CD4-positive, alpha-beta T cell (primary cell): ENCODE results near the gene EHHADH. TPM values are rescaled to one million over a fixed set of nuclear protein-coding genes. Genes with fewer than 3 reads are reported as not detected.

Experiments
- ATAC-seq: fragments of 200-7000 bp; cut with Tn5 transposase; one replicate; pipeline ENCODE4 v1.10.0; 2022; ENCODE audit warnings: mild to moderate bottlenecking; ENCODE audit not compliant: poor library complexity
- CTCF ChIA-PET: fragments of 350-600 bp; sonication (Branson Sonifier 250); formaldehyde crosslinking; loops from one replicate; lab custom pipeline; 2021; ENCODE audit warnings: antibody characterized with exemption, inconsistent platforms; lab: Charles Lee
- POLR2A ChIA-PET: fragments of 350-600 bp; sonication (Branson Sonifier 250); formaldehyde crosslinking; loops from one replicate; lab custom pipeline; 2021; ENCODE audit warnings: antibody characterized with exemption, inconsistent platforms; lab: Charles Lee
- DNase-seq, 14 experiments: peaks; one replicate each; pipeline ENCODE4 v3.0.0-alpha.2; 2013 to 2020; ENCODE audit warnings: mixed read lengths in 2 of 14
- H3K27ac ChIP-seq, 2 donors: one replicate each; pipeline versions ENCODE4 v1.5.1 to v1.7.0; 2013; ENCODE audit warnings: low read length in 2 of 2, low read depth in 1 of 2, mild to moderate bottlenecking in 1 of 2
- H3K27me3 ChIP-seq, 2 experiments: 1 replicate in 1 of 2; 2 replicates in 1 of 2; pipeline versions ENCODE4 v1.6.1 to v1.7.0; 2013; ENCODE audit warnings: low read length in 2 of 2, control low read depth in 1 of 2, mild to moderate bottlenecking in 1 of 2, moderate library complexity in 1 of 2; ENCODE audit not compliant: insufficient read depth in 2 of 2, control insufficient read depth in 1 of 2
- H3K36me3 ChIP-seq: one replicate; pipeline ENCODE4 v1.6.1; 2013; ENCODE audit warnings: low read length, control low read depth; ENCODE audit not compliant: insufficient read depth
- H3K4me1 ChIP-seq: one replicate; pipeline ENCODE4 v1.6.1; 2013; ENCODE audit warnings: low read length, control low read depth; ENCODE audit not compliant: insufficient read depth
- H3K4me3 ChIP-seq: one replicate; pipeline ENCODE4 v1.5.1; 2013; ENCODE audit warnings: mild to moderate bottlenecking, low read length, moderate library complexity
- H3K9me3 ChIP-seq, 2 experiments: 1 replicate in 1 of 2; 2 replicates in 1 of 2; pipeline versions ENCODE4 v1.6.1 to v1.7.0; 2013; ENCODE audit warnings: low read length in 2 of 2, mild to moderate bottlenecking in 2 of 2, control low read depth in 1 of 2, moderate library complexity in 1 of 2; ENCODE audit not compliant: control insufficient read depth in 1 of 2, insufficient read depth in 1 of 2
- H3K27ac Mint-ChIP-seq: one replicate; pipeline ENCODE4 v1.8.0; 2020; ENCODE audit warnings: mixed read lengths
- H3K27me3 Mint-ChIP-seq: one replicate; pipeline ENCODE4 v1.8.0; 2021; ENCODE audit warnings: mixed read lengths
- H3K36me3 Mint-ChIP-seq: one replicate; pipeline ENCODE4 v1.8.0; 2021; ENCODE audit warnings: low read depth, mixed read lengths
- H3K4me1 Mint-ChIP-seq: one replicate; pipeline ENCODE4 v1.8.0; 2021; ENCODE audit warnings: low read depth, mixed read lengths
- H3K4me3 Mint-ChIP-seq: one replicate; pipeline ENCODE4 v1.8.0; 2020; ENCODE audit warnings: mild to moderate bottlenecking, mixed read lengths
- H3K9me3 Mint-ChIP-seq: one replicate; pipeline ENCODE4 v1.8.0; 2020; ENCODE audit warnings: mixed read lengths
- intact Hi-C, 2 experiments: fragments of 100-400 bp; cut with DNase I in 1 of 2; cut with micrococcal nuclease in 1 of 2; formaldehyde crosslinking; loops; one replicate each; pipeline versions ENCODE4 v1.15.1 to v1.9.0; 2023 to 2025; cut with DNase I, micrococcal nuclease
- total RNA-seq, 174 experiments: library from RNA in 2 of 174; stranded (reverse) in 2 of 174; gene quantifications; one replicate each; pipeline ENCODE4 v1.2.3 and lab custom pipeline; 2021 to 2026
- TF ChIP-seq, protein P1 (sequence below): fragments of 200-600 bp; IDR thresholded peaks from one replicate; pipeline ENCODE4 v1.8.0; 2022; ENCODE audit warnings: antibody characterized with exemption, mild to moderate bottlenecking

The EHHADH gene
- total RNA-seq, 2 experiments from 2014 or later = 0.11 to 0.52 TPM

DNA sequence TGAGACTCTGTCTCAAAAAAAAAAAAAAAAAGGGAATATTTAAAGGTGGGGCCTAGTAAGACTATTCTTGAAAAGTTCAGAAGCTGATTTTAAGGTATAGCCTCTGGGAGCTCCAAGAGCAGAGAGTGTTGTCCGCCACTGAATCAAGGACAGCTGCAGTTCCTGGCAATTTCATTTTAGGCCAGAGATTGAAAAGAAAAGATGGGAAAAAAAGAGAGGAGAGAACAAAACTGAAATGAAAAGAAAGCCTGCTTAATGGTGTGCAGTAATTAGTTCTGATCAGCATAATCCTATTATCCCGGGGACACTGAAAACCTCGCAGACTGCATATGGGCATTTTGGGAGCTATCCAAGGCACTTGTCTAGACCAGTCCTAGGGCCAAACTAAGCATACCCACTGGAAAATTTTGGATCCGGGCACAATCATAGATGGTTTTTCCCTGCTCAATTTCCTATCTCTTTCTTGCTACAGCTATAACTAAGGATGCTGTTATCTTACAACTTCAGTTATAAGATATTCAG lies 43.2 kb downstream of the EHHADH start:
- ChIA-PET CTCF (no interaction called here), POLR2A (no interaction called here)
- H3K27me3 ChIP-seq = no peaks in the 10 kb centered on the region
- intact Hi-C loops = no loop called here
- DNase-seq = no peak
- H3K27me3 Mint-ChIP-seq = no peaks in the 10 kb centered on the region
- H3K36me3 ChIP-seq = no peaks in the 10 kb centered on the region
- TF ChIP-seq, protein P1, sequence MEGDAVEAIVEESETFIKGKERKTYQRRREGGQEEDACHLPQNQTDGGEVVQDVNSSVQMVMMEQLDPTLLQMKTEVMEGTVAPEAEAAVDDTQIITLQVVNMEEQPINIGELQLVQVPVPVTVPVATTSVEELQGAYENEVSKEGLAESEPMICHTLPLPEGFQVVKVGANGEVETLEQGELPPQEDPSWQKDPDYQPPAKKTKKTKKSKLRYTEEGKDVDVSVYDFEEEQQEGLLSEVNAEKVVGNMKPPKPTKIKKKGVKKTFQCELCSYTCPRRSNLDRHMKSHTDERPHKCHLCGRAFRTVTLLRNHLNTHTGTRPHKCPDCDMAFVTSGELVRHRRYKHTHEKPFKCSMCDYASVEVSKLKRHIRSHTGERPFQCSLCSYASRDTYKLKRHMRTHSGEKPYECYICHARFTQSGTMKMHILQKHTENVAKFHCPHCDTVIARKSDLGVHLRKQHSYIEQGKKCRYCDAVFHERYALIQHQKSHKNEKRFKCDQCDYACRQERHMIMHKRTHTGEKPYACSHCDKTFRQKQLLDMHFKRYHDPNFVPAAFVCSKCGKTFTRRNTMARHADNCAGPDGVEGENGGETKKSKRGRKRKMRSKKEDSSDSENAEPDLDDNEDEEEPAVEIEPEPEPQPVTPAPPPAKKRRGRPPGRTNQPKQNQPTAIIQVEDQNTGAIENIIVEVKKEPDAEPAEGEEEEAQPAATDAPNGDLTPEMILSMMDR = no peak
- H3K9me3 ChIP-seq = no peaks in the 10 kb centered on the region
- no peak overlapping the region for H3K4me3 ChIP-seq
- no peaks in the 10 kb centered on the region for H3K9me3 Mint-ChIP-seq
- no peaks in the 10 kb centered on the region for H3K36me3 Mint-ChIP-seq
- no peak overlapping the region for H3K27ac ChIP-seq
- H3K4me1 ChIP-seq = peaks cover 3% of the 10 kb centered on the region
- no peak for ATAC-seq
- H3K4me3 Mint-ChIP-seq = no peak overlapping the region
- H3K4me1 Mint-ChIP-seq = no peaks in the 10 kb centered on the region
- no peak overlapping the region for H3K27ac Mint-ChIP-seq

DNA sequence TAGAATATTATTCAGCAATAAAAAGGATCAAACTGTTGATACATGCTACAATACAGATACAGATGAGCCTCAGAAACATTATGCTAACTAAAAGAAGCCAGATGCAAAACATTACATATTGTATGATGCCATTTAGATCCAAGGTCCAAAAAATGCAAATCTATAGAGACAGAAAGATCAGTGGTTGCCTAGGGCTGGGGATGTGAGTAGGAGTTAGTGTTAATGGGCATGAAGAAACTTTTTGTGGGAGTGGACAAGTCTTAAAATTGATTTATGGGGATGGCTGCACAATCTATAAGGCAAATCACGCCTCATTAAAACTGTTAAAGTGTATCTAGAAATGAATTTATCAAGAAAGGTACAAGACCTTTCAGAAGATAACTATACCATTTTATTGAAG lies 45.0 kb downstream of the EHHADH start:
- H3K4me1 Mint-ChIP-seq = no peaks in the 10 kb centered on the region
- Histone ChIP-seq H3K9me3 (no peaks in the 10 kb centered on the region), H3K4me1 (peaks cover 3% of the 10 kb centered on the region), H3K4me3 (no peak overlapping the region), H3K36me3 (no peaks in the 10 kb centered on the region), H3K27me3 (no peaks in the 10 kb centered on the region), H3K27ac (no peak overlapping the region)
- ChIA-PET POLR2A (no interaction called here), CTCF (no interaction called here)
- intact Hi-C loops = no loop called here
- no peaks in the 10 kb centered on the region for H3K36me3 Mint-ChIP-seq
- H3K9me3 Mint-ChIP-seq = no peaks in the 10 kb centered on the region
- DNase-seq (no peak), ATAC-seq (no peak)
- TF ChIP-seq, protein P1 = no peak
- no peak overlapping the region for H3K4me3 Mint-ChIP-seq
- no peak overlapping the region for H3K27ac Mint-ChIP-seq
- no peaks in the 10 kb centered on the region for H3K27me3 Mint-ChIP-seq

DNA sequence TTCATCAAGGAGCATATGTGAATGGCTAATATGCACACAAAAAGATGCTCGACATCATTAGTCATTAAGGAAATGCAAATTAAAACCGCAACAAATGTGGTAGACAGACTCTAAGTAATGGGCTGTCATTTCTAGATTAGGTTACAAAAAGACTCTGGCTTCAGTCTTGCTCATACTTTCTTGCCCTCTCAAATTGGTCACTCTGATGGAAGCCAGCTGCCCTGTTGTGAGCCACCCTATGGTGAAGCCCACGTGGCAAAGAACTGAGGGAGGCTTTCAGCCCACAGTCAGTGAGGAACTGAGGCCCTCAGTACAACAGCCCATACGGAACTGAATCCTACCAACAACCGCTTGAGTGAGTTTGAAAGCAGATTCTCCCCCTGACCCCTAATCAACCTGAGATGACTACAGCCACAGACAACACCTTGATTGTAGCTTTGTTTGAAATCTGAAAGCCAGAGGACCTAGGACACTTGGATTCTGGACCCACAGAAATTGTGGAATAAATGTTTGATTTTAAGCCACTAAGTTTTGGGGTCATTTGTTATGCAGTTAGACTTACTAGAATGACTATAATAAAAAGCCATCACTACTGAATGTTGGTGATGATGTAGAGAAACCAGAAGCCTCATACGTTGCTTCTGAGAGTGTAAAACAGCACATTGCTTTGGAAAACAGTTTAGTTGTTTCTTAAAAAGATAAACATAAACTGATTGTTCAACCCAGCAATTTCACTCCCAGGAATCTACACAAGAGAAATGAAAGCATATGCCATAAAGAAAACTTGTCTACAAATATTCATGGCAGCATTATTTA lies 45.7 kb downstream of the EHHADH start:
- CTCF ChIA-PET = no interaction called here
- no peaks in the 10 kb centered on the region for H3K36me3 ChIP-seq
- Mint-ChIP-seq H3K9me3 (no peaks in the 10 kb centered on the region), H3K27me3 (no peaks in the 10 kb centered on the region), H3K4me3 (no peak overlapping the region), H3K27ac (no peak overlapping the region), H3K4me1 (no peaks in the 10 kb centered on the region), H3K36me3 (no peaks in the 10 kb centered on the region)
- no peak overlapping the region for H3K27ac ChIP-seq
- H3K27me3 ChIP-seq = no peaks in the 10 kb centered on the region
- TF ChIP-seq, protein P1 = no peak
- DNase-seq (no peak), ATAC-seq (no peak)
- H3K9me3 ChIP-seq = no peaks in the 10 kb centered on the region
- POLR2A ChIA-PET = no interaction called here
- peaks cover 3% of the 10 kb centered on the region for H3K4me1 ChIP-seq
- H3K4me3 ChIP-seq = no peak overlapping the region
- intact Hi-C loops = no loop called here
